ENCODE results near the gene CLCNKB. TPM values are rescaled to one million over a fixed set of nuclear protein-coding genes. Genes with fewer than 3 reads are reported as not detected.
"Not testable (repeated sequence)": the region's sequence is repeated elsewhere in the genome, so short reads cannot be mapped to it uniquely, and the experiment has no call there.

The CLCNKB gene
- total RNA-seq, 1 donor from 2014 or later, result not detected

DNA sequence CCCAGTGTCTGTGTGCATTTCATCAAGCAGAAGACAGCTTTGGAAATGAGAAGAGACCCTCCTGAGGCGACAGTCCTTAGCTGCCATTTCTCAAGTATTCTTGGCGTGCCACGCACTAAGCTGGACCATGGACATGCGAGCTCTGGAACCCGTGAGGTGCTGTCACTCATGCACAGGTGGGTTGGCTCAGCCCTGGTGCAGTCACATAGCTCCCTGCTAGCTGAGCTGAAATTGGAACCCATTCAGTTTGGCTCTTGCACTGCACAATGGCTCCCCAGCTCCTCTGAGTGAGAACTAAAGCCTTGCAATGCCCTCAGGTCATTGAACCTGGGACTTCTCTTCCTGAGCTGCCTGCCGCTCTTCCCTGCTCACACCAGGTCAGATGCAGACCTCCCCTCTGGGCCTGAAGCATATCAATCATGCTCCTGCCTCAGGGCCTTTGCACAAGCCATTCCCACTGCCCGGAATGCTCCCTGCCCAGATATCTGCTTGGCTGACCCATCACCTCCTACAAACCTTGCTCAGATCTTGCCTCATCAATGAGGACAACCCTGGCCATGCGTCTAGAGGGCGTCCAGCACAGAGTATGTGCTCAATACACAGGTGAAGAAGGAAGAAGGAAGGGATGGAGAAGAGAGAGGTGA is 45.8 kb upstream of the CLCNKB start:
- TF ChIP-seq, protein P1, sequence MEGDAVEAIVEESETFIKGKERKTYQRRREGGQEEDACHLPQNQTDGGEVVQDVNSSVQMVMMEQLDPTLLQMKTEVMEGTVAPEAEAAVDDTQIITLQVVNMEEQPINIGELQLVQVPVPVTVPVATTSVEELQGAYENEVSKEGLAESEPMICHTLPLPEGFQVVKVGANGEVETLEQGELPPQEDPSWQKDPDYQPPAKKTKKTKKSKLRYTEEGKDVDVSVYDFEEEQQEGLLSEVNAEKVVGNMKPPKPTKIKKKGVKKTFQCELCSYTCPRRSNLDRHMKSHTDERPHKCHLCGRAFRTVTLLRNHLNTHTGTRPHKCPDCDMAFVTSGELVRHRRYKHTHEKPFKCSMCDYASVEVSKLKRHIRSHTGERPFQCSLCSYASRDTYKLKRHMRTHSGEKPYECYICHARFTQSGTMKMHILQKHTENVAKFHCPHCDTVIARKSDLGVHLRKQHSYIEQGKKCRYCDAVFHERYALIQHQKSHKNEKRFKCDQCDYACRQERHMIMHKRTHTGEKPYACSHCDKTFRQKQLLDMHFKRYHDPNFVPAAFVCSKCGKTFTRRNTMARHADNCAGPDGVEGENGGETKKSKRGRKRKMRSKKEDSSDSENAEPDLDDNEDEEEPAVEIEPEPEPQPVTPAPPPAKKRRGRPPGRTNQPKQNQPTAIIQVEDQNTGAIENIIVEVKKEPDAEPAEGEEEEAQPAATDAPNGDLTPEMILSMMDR (IDR thresholded peaks at IDR 0.05), result no peak
- no peak for TF ChIP-seq POLR2AphosphoS5 (IDR thresholded peaks at IDR 0.05; ENCODE audit: insufficient read depth in 1 of 2, low read depth in 1 of 2)
- no peak for TF ChIP-seq POLR2A (IDR thresholded peaks at IDR 0.05)
- no peaks in the 10 kb centered on the region for H3K4me1 ChIP-seq
- no peaks in the 10 kb centered on the region for H3K36me3 ChIP-seq
- H3K27ac ChIP-seq, result no peak overlapping the region
- H3K4me3 ChIP-seq, result no peak overlapping the region
- no peaks in the 10 kb centered on the region for H3K27me3 ChIP-seq
- H3K9me3 ChIP-seq, result no peaks in the 10 kb centered on the region
- no peak for DNase-seq (ENCODE audit: extremely low spot score in 2 of 2)
- intact Hi-C loops (cut with DNase I), result no loop called here

DNA sequence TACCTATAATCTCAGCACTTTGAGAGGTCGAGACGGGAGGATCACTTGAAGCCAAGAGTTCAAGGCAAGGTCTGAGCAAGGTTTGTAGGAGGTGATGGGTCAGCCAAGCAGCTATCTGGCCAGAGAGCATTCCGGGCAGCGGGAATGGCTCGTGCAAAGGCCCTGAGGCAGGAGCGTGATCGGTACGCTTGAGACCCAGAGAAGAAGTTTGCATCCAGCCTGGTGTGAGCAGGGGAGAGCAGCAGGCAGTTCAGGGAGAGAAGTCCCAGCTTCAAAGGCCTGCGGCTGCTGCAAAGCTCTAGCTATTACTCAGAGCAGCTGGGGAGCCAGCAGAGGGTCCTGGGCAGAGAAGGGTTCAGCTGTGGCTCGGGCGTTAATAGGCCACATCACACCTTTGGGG is 44.7 kb upstream of the CLCNKB start:
- Histone ChIP-seq H3K27ac (no peak overlapping the region), H3K9me3 (no peaks in the 10 kb centered on the region), H3K4me3 (no peak overlapping the region), H3K27me3 (no peaks in the 10 kb centered on the region), H3K36me3 (no peaks in the 10 kb centered on the region), H3K4me1 (no peaks in the 10 kb centered on the region)
- DNase-seq (ENCODE audit: extremely low spot score in 2 of 2), result no peak
- TF ChIP-seq POLR2A (IDR thresholded peaks at IDR 0.05) (no peak), POLR2AphosphoS5 (IDR thresholded peaks at IDR 0.05; ENCODE audit: insufficient read depth in 1 of 2, low read depth in 1 of 2) (no peak)
- TF ChIP-seq, protein P1 (IDR thresholded peaks at IDR 0.05), result no peak
- intact Hi-C loops (cut with DNase I), result no loop called here

DNA sequence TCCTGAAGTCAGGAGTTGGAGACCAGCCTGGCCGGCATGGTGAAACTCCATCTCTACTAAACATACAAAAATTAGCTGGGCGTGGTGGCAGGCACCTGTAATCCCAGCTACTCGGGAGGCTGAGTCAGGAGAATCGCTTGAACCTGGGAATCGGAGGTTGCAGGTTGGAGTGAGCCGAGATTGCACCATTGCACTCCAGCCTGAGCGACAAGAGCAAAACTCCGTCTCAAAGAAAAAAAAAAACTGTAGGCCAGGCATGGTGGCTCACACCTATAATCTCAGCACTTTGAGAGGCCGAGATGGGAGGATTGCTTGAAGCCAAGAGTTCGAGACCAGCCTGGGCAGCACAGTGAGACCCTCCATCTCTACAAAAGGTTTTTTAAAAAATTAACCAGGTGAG is 42.3 kb upstream of the CLCNKB start:
- not testable (repeated sequence) for H3K27ac ChIP-seq
- intact Hi-C loops (cut with DNase I), result loop anchor here (10.0 kb wide), 1 partner anchor 54 kb away; no protein-coding TSS in a partner anchor

DNA sequence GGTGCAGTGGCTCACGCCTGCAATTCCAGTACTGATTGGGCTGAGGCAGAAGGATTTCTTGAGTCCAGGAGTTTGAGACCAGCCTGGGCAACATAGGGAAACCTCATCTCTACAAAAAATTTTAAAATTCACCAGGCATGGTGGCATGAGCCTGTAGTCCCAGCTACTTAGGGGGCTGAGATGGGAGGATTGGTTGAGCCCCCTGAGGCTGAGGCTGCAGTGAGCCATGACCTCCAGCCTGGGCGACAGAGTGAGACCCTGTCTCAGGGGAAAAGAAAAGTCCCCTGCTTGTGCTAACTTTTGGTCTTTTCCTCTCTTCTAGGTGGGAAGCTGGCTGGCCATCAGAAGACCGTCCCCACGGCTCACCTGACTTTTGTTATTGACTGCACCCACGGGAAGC is 38.0 kb upstream of the CLCNKB start:
- no peak for TF ChIP-seq POLR2A (IDR thresholded peaks at IDR 0.05)
- no peak for TF ChIP-seq POLR2AphosphoS5 (IDR thresholded peaks at IDR 0.05; ENCODE audit: insufficient read depth in 1 of 2, low read depth in 1 of 2)
- TF ChIP-seq, protein P1 (IDR thresholded peaks at IDR 0.05), result no peak
- Histone ChIP-seq H3K27ac (no peak overlapping the region), H3K27me3 (no peaks in the 10 kb centered on the region), H3K4me3 (no peak overlapping the region), H3K9me3 (no peaks in the 10 kb centered on the region), H3K4me1 (no peaks in the 10 kb centered on the region), H3K36me3 (no peaks in the 10 kb centered on the region)
- intact Hi-C loops (cut with DNase I), result loop anchor here (10.0 kb wide), 1 partner anchor 49 kb away; no protein-coding TSS in a partner anchor
- DNase-seq (ENCODE audit: extremely low spot score in 2 of 2), result no peak

More for the DNA sequence above, 42.3 kb upstream of the CLCNKB start:
- H3K27me3 ChIP-seq; H3K4me1 ChIP-seq; H3K4me3 ChIP-seq; H3K36me3 ChIP-seq; H3K9me3 ChIP-seq; DNase-seq (ENCODE audit: extremely low spot score in 2 of 2): not testable (repeated sequence)

DNA sequence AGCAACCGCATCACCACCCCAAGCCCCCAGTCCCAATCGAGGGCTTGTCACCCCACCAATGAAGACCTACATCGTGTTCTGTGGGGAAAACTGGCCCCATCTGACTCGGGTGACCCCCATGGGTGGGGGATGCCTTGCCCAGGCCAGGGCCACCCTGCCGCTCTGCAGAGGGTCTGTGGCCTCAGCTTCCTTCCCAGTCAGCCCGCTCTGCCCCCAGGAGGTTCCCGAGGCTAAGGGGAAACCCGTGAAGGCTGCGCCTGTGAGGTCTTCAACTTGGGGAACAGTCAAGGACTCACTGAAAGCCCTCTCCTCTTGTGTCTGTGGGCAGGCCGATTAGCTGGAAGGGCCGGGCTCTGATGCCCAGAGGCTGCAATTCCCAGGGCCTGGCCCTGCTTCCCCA is 37.6 kb upstream of the CLCNKB start:
- TF ChIP-seq POLR2A (IDR thresholded peaks at IDR 0.05) (no peak), POLR2AphosphoS5 (IDR thresholded peaks at IDR 0.05; ENCODE audit: insufficient read depth in 1 of 2, low read depth in 1 of 2) (no peak)
- TF ChIP-seq, protein P1 (IDR thresholded peaks at IDR 0.05), result no peak

More for the DNA sequence above, 37.6 kb upstream of the CLCNKB start:
- Histone ChIP-seq H3K27me3 (no peaks in the 10 kb centered on the region), H3K4me1 (no peaks in the 10 kb centered on the region), H3K4me3 (no peak overlapping the region), H3K9me3 (no peaks in the 10 kb centered on the region), H3K36me3 (no peaks in the 10 kb centered on the region), H3K27ac (no peak overlapping the region)
- intact Hi-C loops (cut with DNase I), result loop anchor here (2.0 to 10.0 kb wide), 2 partner anchors 25 to 49 kb away; no protein-coding TSS in a partner anchor
- DNase-seq (ENCODE audit: extremely low spot score in 2 of 2), result no peak

Data from vagina (tissue), 2 donors.